Keratinocyte (primary cell): ENCODE measurements around the gene TMEM123. TPM values are rescaled to one million over a fixed set of nuclear protein-coding genes. Genes with fewer than 3 reads are reported as not detected.

ENCODE experiments used
- DNase-seq: peaks from one replicate; pipeline ENCODE4 v3.0.0-alpha.2; 2011; ENCODE audit warnings: low read depth, missing footprints, low spot score
- FAIRE-seq: peaks from 2 replicates; lab custom pipeline; 2011; peaks lifted over from hg19 to GRCh38; lab: Jason Lieb, UNC
- H2AFZ ChIP-seq: 2 replicates; pipeline ENCODE4 v1.6.0; 2012; ENCODE audit warnings: low read length, control low read depth, inconsistent platforms; ENCODE audit not compliant: control insufficient read depth
- H3K27ac ChIP-seq: 2 replicates; pipeline ENCODE4 v1.5.1; 2011; ENCODE audit warnings: low read length; ENCODE audit not compliant: control insufficient read depth, insufficient read depth
- H3K27me3 ChIP-seq: 3 replicates; pipeline ENCODE4 v1.6.0; 2011; ENCODE audit warnings: low read length; ENCODE audit not compliant: control insufficient read depth, insufficient read depth; ENCODE audit errors: extremely low read depth
- H3K36me3 ChIP-seq, 2 experiments: 2 replicates in 1 of 2; 3 replicates in 1 of 2; pipeline ENCODE4 v1.5.1; 2011; ENCODE audit warnings: low read length in 2 of 2, mild to moderate bottlenecking in 1 of 2; ENCODE audit not compliant: control insufficient read depth in 2 of 2, insufficient read depth in 2 of 2; ENCODE audit errors: extremely low read depth in 1 of 2
- H3K4me1 ChIP-seq: 3 replicates; pipeline ENCODE4 v1.5.1; 2011; ENCODE audit warnings: low read length; ENCODE audit not compliant: control insufficient read depth, insufficient read depth; ENCODE audit errors: extremely low read depth
- H3K4me2 ChIP-seq: 3 replicates; pipeline ENCODE4 v1.6.0; 2011; ENCODE audit warnings: low read depth, low read length; ENCODE audit not compliant: control insufficient read depth, insufficient read depth; ENCODE audit errors: extremely low read depth
- H3K4me3 ChIP-seq, 3 experiments: fragments of 200-600 bp in 1 of 3; sonication (generic) in 1 of 3; 2 replicates in 2 of 3; 3 replicates in 1 of 3; pipeline ENCODE4 v1.5.1; 2011 to 2016; ENCODE audit warnings: low read length in 3 of 3, mild to moderate bottlenecking in 3 of 3, control low read depth in 2 of 3, inconsistent platforms in 1 of 3, low read depth in 1 of 3, mixed read lengths in 1 of 3, mixed run types in 1 of 3, moderate library complexity in 1 of 3; ENCODE audit not compliant: control insufficient read depth in 2 of 3, insufficient read depth in 2 of 3; ENCODE audit errors: extremely low read depth in 1 of 3
- H3K79me2 ChIP-seq: 2 replicates; pipeline ENCODE4 v1.6.0; 2012; ENCODE audit warnings: low read length; ENCODE audit not compliant: control insufficient read depth, insufficient read depth
- H3K9ac ChIP-seq: 3 replicates; pipeline ENCODE4 v1.6.0; 2011; ENCODE audit warnings: low read length; ENCODE audit not compliant: control insufficient read depth, insufficient read depth; ENCODE audit errors: extremely low read depth
- H3K9me1 ChIP-seq: 3 replicates; pipeline ENCODE4 v1.6.0; 2011; ENCODE audit warnings: low read length; ENCODE audit not compliant: control insufficient read depth, insufficient read depth; ENCODE audit errors: extremely low read depth
- H3K9me3 ChIP-seq: 2 replicates; pipeline ENCODE4 v1.5.1; 2012; ENCODE audit warnings: low read depth, low read length; ENCODE audit not compliant: control insufficient read depth
- H4K20me1 ChIP-seq: 3 replicates; pipeline ENCODE4 v1.6.0; 2011; ENCODE audit warnings: low read length; ENCODE audit not compliant: control insufficient read depth, insufficient read depth; ENCODE audit errors: extremely low read depth
- CTCF ChIP-seq, 3 experiments: IDR thresholded peaks in 1 of 3; conservative IDR thresholded peaks in 1 of 3; optimal IDR thresholded peaks in 1 of 3; 2 replicates in 2 of 3; 3 replicates in 1 of 3; pipeline versions ENCODE3 to v1.5.1; 2011; ENCODE audit warnings: low read length in 3 of 3, mild to moderate bottlenecking in 3 of 3, moderate library complexity in 2 of 3, control low read depth in 1 of 3, inconsistent platforms in 1 of 3; ENCODE audit not compliant: insufficient read depth in 2 of 3; ENCODE audit errors: extremely low read depth in 1 of 3
- EZH2 ChIP-seq: IDR thresholded peaks from one replicate; pipeline ENCODE4 v1.6.1; 2012; ENCODE audit warnings: inconsistent platforms, mild to moderate bottlenecking, low read length, moderate library complexity
- dilution Hi-C: fragments of 300-500 bp; cut with MboI; formaldehyde crosslinking; loops from one replicate; pipeline ENCODE4 v1.7.0; 2020; ENCODE audit warnings: low sequenced_read_pairs; ENCODE audit not compliant: extremely low pct_ligation_motif_present
- polyA plus RNA-seq, 5 experiments: library from polyadenylated mRNA; depleted of rRNA in 3 of 5; stranded (reverse) in 3 of 5; stranded (forward) in 1 of 5; unstranded in 1 of 5; fragments of >200 nt; gene quantifications; 1 replicate in 1 of 5; 2 replicates in 3 of 5; 3 replicates in 1 of 5; pipeline versions ENCODE4 v1.2.1 to v1.2.3, GENCODE V29; 2011 to 2012; ENCODE audit warnings: missing spikeins in 2 of 5, low read depth in 1 of 5, low replicate concordance in 1 of 5

TMEM123 gene
- polyA plus RNA-seq, 1 donor (not counting 4 experiments of a cell fraction or from before 2014, with no cell fraction given) = 408 TPM

GRCh38 chr11:102473543-102473942 is 21.0 kb upstream of the TMEM123 start:
- no peak overlapping the region for H3K4me2 ChIP-seq
- no peaks in the 10 kb centered on the region for H3K27me3 ChIP-seq
- H3K9ac ChIP-seq = no peak overlapping the region
- FAIRE-seq = no peak
- no peaks in the 10 kb centered on the region for H3K9me3 ChIP-seq
- DNase-seq = no peak
- no peak overlapping the region for H3K27ac ChIP-seq
- H3K4me3 ChIP-seq = no peak overlapping the region
- no peaks in the 10 kb centered on the region for H3K79me2 ChIP-seq
- H2AFZ ChIP-seq = no peak overlapping the region
- TF ChIP-seq EZH2 = no peak
- TF ChIP-seq CTCF (optimal IDR thresholded peaks at IDR 0.05 in 1 of 3, IDR thresholded peaks at IDR 0.05 in 1 of 3, conservative IDR thresholded peaks at IDR 0.05 in 1 of 3; ENCODE audit: extremely low read depth in 1 of 3, insufficient read depth in 2 of 3, low read length in 3 of 3) = no peak
- H3K36me3 ChIP-seq = no peaks in the 10 kb centered on the region
- no peaks in the 10 kb centered on the region for H4K20me1 ChIP-seq
- H3K4me1 ChIP-seq = peaks cover 15% of the 10 kb centered on the region
- dilution Hi-C loops = no loop called here
- H3K9me1 ChIP-seq = no peaks in the 10 kb centered on the region

GRCh38 chr11:102472127-102472526 is 19.6 kb upstream of the TMEM123 start:
- H3K79me2 ChIP-seq = no peaks in the 10 kb centered on the region
- FAIRE-seq (no peak), DNase-seq (no peak)
- no peak overlapping the region for H3K4me3 ChIP-seq
- no peak overlapping the region for H3K9ac ChIP-seq
- H3K4me1 ChIP-seq = peaks cover 22% of the 10 kb centered on the region
- no peaks in the 10 kb centered on the region for H3K27me3 ChIP-seq
- no peaks in the 10 kb centered on the region for H3K9me3 ChIP-seq
- dilution Hi-C loops = no loop called here
- no peak overlapping the region for H3K27ac ChIP-seq
- H2AFZ ChIP-seq = no peak overlapping the region
- no peak for TF ChIP-seq EZH2
- no peak for TF ChIP-seq CTCF (optimal IDR thresholded peaks at IDR 0.05 in 1 of 3, IDR thresholded peaks at IDR 0.05 in 1 of 3, conservative IDR thresholded peaks at IDR 0.05 in 1 of 3; ENCODE audit: extremely low read depth in 1 of 3, insufficient read depth in 2 of 3, low read length in 3 of 3)
- H3K4me2 ChIP-seq = no peak overlapping the region
- H3K36me3 ChIP-seq = no peaks in the 10 kb centered on the region
- H3K9me1 ChIP-seq = no peaks in the 10 kb centered on the region
- H4K20me1 ChIP-seq = no peaks in the 10 kb centered on the region
